Measurements from ENCODE around the gene DOCK3.
"Not testable (repeated sequence)": the region's sequence is repeated elsewhere in the genome, so short reads cannot be mapped to it uniquely, and the experiment has no call there.

The DOCK3 gene

GRCh38 chr3:50651445-50651844 lies 23.3 kb upstream of the DOCK3 start:
- no peak for DNase-seq

GRCh38 chr3:50651920-50652529 lies 22.7 kb upstream of the DOCK3 start:
- DNase-seq = no peak

GRCh38 chr3:50652709-50653108 lies 22.0 kb upstream of the DOCK3 start:
- no peak for DNase-seq

- no peak for DNase-seq
Measured at GRCh38 chr3:50653937-50654595, 20.7 kb upstream of the DOCK3 start.

GRCh38 chr3:50655009-50655830 lies 19.5 kb upstream of the DOCK3 start:
- no peak for DNase-seq

GRCh38 chr3:50656417-50657195 lies 18.1 kb upstream of the DOCK3 start:
- no peak for DNase-seq

- DNase-seq = no peak
Measured at GRCh38 chr3:50657407-50657806, 17.3 kb upstream of the DOCK3 start.

GRCh38 chr3:50657816-50658215 lies 16.9 kb upstream of the DOCK3 start:
- DNase-seq = no peak

GRCh38 chr3:50658416-50658815 lies 16.3 kb upstream of the DOCK3 start:
- no peak for DNase-seq

- DNase-seq = no peak
Measured at GRCh38 chr3:50658831-50659230, 15.9 kb upstream of the DOCK3 start.

GRCh38 chr3:50660386-50660785 lies 14.3 kb upstream of the DOCK3 start:
- no peak for DNase-seq

- DNase-seq = no peak
Measured at GRCh38 chr3:50661321-50661837, 13.3 kb upstream of the DOCK3 start.

- no peak for DNase-seq
Measured at GRCh38 chr3:50662408-50662807, 12.3 kb upstream of the DOCK3 start.

GRCh38 chr3:50665081-50665840 lies 9.5 kb upstream of the DOCK3 start:
- no peak for DNase-seq

- DNase-seq = not testable (repeated sequence)
Measured at GRCh38 chr3:50665841-50666115, 8.9 kb upstream of the DOCK3 start.

- peak; percentile 19 for DNase-seq
Measured at GRCh38 chr3:50666837-50667236, 7.9 kb upstream of the DOCK3 start.

- peak; percentile 68 for DNase-seq
Measured at GRCh38 chr3:50671331-50671730, 3.4 kb upstream of the DOCK3 start.

GRCh38 chr3:50672656-50673055 lies 2.1 kb upstream of the DOCK3 start:
- DNase-seq = no peak

- no peak for DNase-seq
Measured at GRCh38 chr3:50673931-50674330, 796 bp upstream of the DOCK3 start.

- DNase-seq = no peak
Measured at GRCh38 chr3:50675179-50676030, 678 bp downstream of the DOCK3 start.

GRCh38 chr3:50676031-50676705 lies 1.4 kb downstream of the DOCK3 start:
- no peak for DNase-seq
